K562 (cell line): ENCODE measurements around the gene ZEB2. TPM values are rescaled to one million over a fixed set of nuclear protein-coding genes. Genes with fewer than 3 reads are reported as not detected.

Experiments used
- BCOR ChIP-seq: fragments of 450-650 bp; IDR thresholded peaks from 2 replicates; pipeline ENCODE4 v1.6.1; 2016
- CBFA2T2 ChIP-seq: fragments of 450-650 bp; conservative IDR thresholded peaks from 2 replicates; pipeline ENCODE4 v1.6.1; 2017; ENCODE audit warnings: mild to moderate bottlenecking
- CBFA2T3 ChIP-seq: fragments of 450-650 bp; IDR thresholded peaks from 2 replicates; pipeline ENCODE4 v1.6.1; 2017
- DNMT1 ChIP-seq: fragments of 450-650 bp; IDR thresholded peaks from 2 replicates; pipeline ENCODE4 v1.6.1; 2016; ENCODE audit warnings: antibody characterized with exemption, mild to moderate bottlenecking
- FOXA1 ChIP-seq: fragments of 450-650 bp; IDR thresholded peaks from 2 replicates; pipeline ENCODE4 v1.6.1; 2016; ENCODE audit warnings: mild to moderate bottlenecking, borderline replicate concordance
- FOXK2 ChIP-seq, 2 experiments: fragments of 450-650 bp; IDR thresholded peaks in 1 of 2; conservative IDR thresholded peaks in 1 of 2; 2 replicates each; pipeline ENCODE4 v1.6.1; 2016; ENCODE audit warnings: low read depth in 2 of 2, mild to moderate bottlenecking in 1 of 2
- HNRNPUL1 ChIP-seq: fragments of 200-400 bp; formaldehyde crosslinking; IDR thresholded peaks from 2 replicates; pipeline ENCODE4 v1.6.1; 2017; ENCODE audit warnings: low read length
- KAT2B ChIP-seq: IDR thresholded peaks from one replicate; pipeline ENCODE4 v1.6.1; 2012; ENCODE audit warnings: low read depth, mild to moderate bottlenecking, control low read depth, inconsistent platforms, low read length, moderate library complexity
- KLF10 ChIP-seq: fragments of 250-450 bp; sonication (Bioruptor Pico); IDR thresholded peaks from 2 replicates; pipeline ENCODE4 v1.6.1; 2021; ENCODE audit warnings: matching md5 sums
- MAFF ChIP-seq: IDR thresholded peaks from 2 replicates; pipeline ENCODE4 v1.6.1; 2012; ENCODE audit warnings: low read length, improper control_type of control experiment
- MIER1 ChIP-seq: fragments of 450-650 bp; IDR thresholded peaks from 2 replicates; pipeline ENCODE4 v1.6.1; 2016; ENCODE audit warnings: antibody characterized with exemption, mild to moderate bottlenecking, low read depth
- MTA1 ChIP-seq: fragments of 450-650 bp; IDR thresholded peaks from 2 replicates; pipeline ENCODE4 v1.6.1; 2017; ENCODE audit warnings: borderline replicate concordance
- MTA3 ChIP-seq: fragments of 450-650 bp; formaldehyde crosslinking; IDR thresholded peaks from 2 replicates; pipeline ENCODE4 v1.6.1; 2017; ENCODE audit warnings: mild to moderate bottlenecking, borderline replicate concordance
- MYC ChIP-seq, 2 experiments: fragments of 250-450 bp in 1 of 2; sonication (Bioruptor Pico) in 1 of 2; IDR thresholded peaks; 2 replicates each; pipeline versions ENCODE4 v1.5.1 to v1.6.1; 2012 to 2021; ENCODE audit warnings: low read depth in 2 of 2, borderline replicate concordance in 1 of 2, improper control_type of control experiment in 1 of 2, low read length in 1 of 2, mild to moderate bottlenecking in 1 of 2, moderate library complexity in 1 of 2
- NCOA1 ChIP-seq: fragments of 450-650 bp; IDR thresholded peaks from 2 replicates; pipeline ENCODE4 v1.6.1; 2016; ENCODE audit warnings: low read depth
- RAD51 ChIP-seq: fragments of 450-650 bp; IDR thresholded peaks from 2 replicates; pipeline ENCODE4 v1.7.1; 2016; ENCODE audit warnings: low read depth, mild to moderate bottlenecking, borderline replicate concordance
- SMAD3 ChIP-seq: fragments of 450-650 bp; formaldehyde crosslinking; conservative IDR thresholded peaks from 2 replicates; pipeline ENCODE4 v1.4.0; 2020; ENCODE audit warnings: mild to moderate bottlenecking
- SMAD4 ChIP-seq: fragments of 250-450 bp; sonication (Bioruptor Pico); conservative IDR thresholded peaks from 2 replicates; pipeline ENCODE4 v1.8.0; 2021; ENCODE audit warnings: inconsistent platforms, mild to moderate bottlenecking, moderate library complexity
- SMARCB1 ChIP-seq: IDR thresholded peaks from 2 replicates; pipeline ENCODE4 v1.6.1; 2011; ENCODE audit warnings: improper control_type of control experiment, low read depth; ENCODE audit not compliant: insufficient read length
- SMARCE1 ChIP-seq: fragments of 450-650 bp; IDR thresholded peaks from 2 replicates; pipeline ENCODE4 v1.7.1; 2016; ENCODE audit warnings: mild to moderate bottlenecking
- TEAD2 ChIP-seq: fragments of 450-650 bp; IDR thresholded peaks from 2 replicates; pipeline ENCODE4 v1.6.1; 2016; ENCODE audit warnings: missing genetic modification characterization, control low read depth, missing compliant biosample characterization
- TOE1 ChIP-seq, 2 experiments: fragments of 450-650 bp in 1 of 2; sonication (generic) in 1 of 2; formaldehyde crosslinking in 1 of 2; IDR thresholded peaks; 2 replicates each; pipeline versions ENCODE4 v1.7.1 to v1.8.0; 2016 to 2022; ENCODE audit warnings: borderline replicate concordance in 2 of 2, mild to moderate bottlenecking in 2 of 2, antibody characterized with exemption in 1 of 2, inconsistent platforms in 1 of 2, low read depth in 1 of 2, missing genetic modification reagents in 1 of 2, moderate library complexity in 1 of 2
- ZBTB17 ChIP-seq: fragments of 450-650 bp; formaldehyde crosslinking; IDR thresholded peaks from 2 replicates; pipeline ENCODE4 v1.4.0; 2020; ENCODE audit warnings: mild to moderate bottlenecking
- ZEB2 ChIP-seq: fragments of 450-650 bp; IDR thresholded peaks from 2 replicates; pipeline ENCODE4 v1.6.1; 2016
- ZNF3 ChIP-seq: fragments of 250-450 bp; sonication (Bioruptor Pico); IDR thresholded peaks from 2 replicates; pipeline ENCODE4 v1.5.0; 2021; ENCODE audit warnings: mild to moderate bottlenecking, moderate library complexity
- polyA plus RNA-seq, 8 experiments: library from polyadenylated mRNA; depleted of rRNA in 4 of 8; stranded (reverse) in 5 of 8; unstranded in 3 of 8; fragments of >200 nt; fragmentation: Nextera tagmentation in 2 of 8; fragmentation: Illumina TruSeq in 1 of 8; extraction: Ambion mirVana in 2 of 8; extraction: Trizol in 1 of 8; gene quantifications; 2 replicates each; pipeline versions ENCODE4 v1.2.1 to v1.2.3, GENCODE V29; 2011 to 2014; ENCODE audit warnings: inconsistent platforms in 1 of 8, missing spikeins in 1 of 8
- total RNA-seq, 7 experiments: library from RNA; depleted of rRNA in 6 of 7; stranded (reverse); fragments of >200 nt in 6 of 7; fragmentation: Illumina TruSeq in 2 of 7; extraction: Trizol in 2 of 7; gene quantifications; 2 replicates each; pipeline versions ENCODE4 v1.2.1 to v1.2.3, GENCODE V29; 2011 to 2021; ENCODE audit warnings: low replicate concordance in 1 of 7
- TF ChIP-seq, protein P1 (sequence below): fragments of 250-450 bp; sonication (Bioruptor Pico); IDR thresholded peaks from 2 replicates; pipeline ENCODE4 v1.4.0; 2020; ENCODE audit warnings: mild to moderate bottlenecking
- TF ChIP-seq, protein P2 (sequence below): fragments of 250-450 bp; sonication (Bioruptor Pico); IDR thresholded peaks from 2 replicates; pipeline ENCODE4 v1.4.0; 2020; ENCODE audit warnings: borderline replicate concordance
- TF ChIP-seq, protein P3 (sequence below): fragments of 250-450 bp; sonication (Bioruptor Pico); IDR thresholded peaks from 2 replicates; pipeline ENCODE4 v1.9.0; 2021; ENCODE audit warnings: mild to moderate bottlenecking

ZEB2 gene
- total and polyA plus RNA-seq, 9 of the 15 experiments (the other 6 are each of a cell fraction or from before 2014, with no cell fraction given), result 15.1 to 113 (median 72.3) TPM

DNA sequence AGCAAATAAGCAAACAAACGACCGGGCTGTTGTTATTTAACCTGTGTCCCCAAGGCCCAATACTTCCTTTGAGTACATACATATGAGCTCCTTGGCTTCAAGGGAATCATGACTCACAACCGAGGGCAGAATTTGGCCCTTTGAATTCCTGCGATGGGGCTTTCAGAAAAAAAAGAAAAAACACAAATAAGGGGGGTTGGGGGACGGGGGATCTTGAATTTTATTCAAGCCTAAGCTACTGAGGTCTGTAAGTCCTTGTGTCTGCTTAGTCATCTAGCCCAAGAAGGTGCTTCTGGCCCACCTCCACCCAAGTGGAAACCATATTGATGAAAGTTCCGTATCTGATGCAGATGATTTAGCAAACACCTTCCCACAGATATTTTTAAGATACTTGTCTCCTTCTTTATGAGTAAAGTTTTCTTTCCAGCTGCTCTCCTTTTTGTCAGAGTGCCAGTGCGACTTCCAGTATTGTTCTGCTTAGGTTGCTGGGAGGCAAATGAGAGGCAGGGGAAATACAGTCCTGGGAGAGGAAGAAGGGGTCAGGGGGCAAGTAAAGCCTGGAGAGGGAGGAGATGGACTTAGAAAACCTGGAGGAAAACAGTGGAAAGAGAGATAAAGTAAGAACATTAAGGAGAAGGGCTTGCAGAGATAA is 169.6 kb downstream of the ZEB2 start (continued):
- TF ChIP-seq, protein P1, sequence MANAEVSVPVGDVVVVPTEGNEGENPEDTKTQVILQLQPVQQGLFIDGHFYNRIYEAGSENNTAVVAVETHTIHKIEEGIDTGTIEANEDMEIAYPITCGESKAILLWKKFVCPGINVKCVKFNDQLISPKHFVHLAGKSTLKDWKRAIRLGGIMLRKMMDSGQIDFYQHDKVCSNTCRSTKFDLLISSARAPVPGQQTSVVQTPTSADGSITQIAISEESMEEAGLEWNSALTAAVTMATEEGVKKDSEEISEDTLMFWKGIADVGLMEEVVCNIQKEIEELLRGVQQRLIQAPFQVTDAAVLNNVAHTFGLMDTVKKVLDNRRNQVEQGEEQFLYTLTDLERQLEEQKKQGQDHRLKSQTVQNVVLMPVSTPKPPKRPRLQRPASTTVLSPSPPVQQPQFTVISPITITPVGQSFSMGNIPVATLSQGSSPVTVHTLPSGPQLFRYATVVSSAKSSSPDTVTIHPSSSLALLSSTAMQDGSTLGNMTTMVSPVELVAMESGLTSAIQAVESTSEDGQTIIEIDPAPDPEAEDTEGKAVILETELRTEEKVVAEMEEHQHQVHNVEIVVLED, result no peak
- TF ChIP-seq CBFA2T2, result peak; percentile 48; the same call in 1 of the 2 replicates
- TF ChIP-seq ZBTB17, result no peak
- TF ChIP-seq ZNF3, result no peak
- TF ChIP-seq SMARCE1, result 0 out of 2 replicates have a peak, but pooled peaks have one; percentile 75
- TF ChIP-seq MTA3, result no peak
- no peak for TF ChIP-seq SMAD4 (CRISPR knock-in tag)
- TF ChIP-seq TEAD2 (tag), result no peak
- 0 out of 2 replicates have a peak, but pooled peaks have one; percentile 11 for TF ChIP-seq ZEB2
- TF ChIP-seq MAFF, result no peak
- no peak for TF ChIP-seq SMARCB1
- no peak for TF ChIP-seq NCOA1
- TF ChIP-seq RAD51, result no peak
- peak; percentile 44; the same call in 1 of the 2 replicates for TF ChIP-seq MYC (IDR thresholded peaks at IDR 0.05; ENCODE audit: low read depth, low read length)
- TF ChIP-seq MYC (CRISPR knock-in tag; IDR thresholded peaks at IDR 0.05; ENCODE audit: borderline replicate concordance, low read depth), result no peak
- peak; percentile 60; the same call in 1 of the 2 replicates for TF ChIP-seq MTA1
- TF ChIP-seq, protein P2, sequence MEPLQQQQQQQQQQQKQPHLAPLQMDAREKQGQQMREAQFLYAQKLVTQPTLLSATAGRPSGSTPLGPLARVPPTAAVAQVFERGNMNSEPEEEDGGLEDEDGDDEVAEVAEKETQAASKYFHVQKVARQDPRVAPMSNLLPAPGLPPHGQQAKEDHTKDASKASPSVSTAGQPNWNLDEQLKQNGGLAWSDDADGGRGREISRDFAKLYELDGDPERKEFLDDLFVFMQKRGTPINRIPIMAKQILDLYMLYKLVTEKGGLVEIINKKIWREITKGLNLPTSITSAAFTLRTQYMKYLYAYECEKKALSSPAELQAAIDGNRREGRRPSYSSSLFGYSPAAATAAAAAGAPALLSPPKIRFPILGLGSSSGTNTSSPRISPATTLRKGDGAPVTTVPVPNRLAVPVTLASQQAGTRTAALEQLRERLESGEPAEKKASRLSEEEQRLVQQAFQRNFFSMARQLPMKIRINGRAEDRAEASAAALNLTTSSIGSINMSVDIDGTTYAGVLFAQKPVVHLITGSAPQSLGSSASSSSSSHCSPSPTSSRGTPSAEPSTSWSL, result no peak
- TF ChIP-seq HNRNPUL1, result no peak
- no peak for TF ChIP-seq SMAD3 (CRISPR knock-in tag)
- no peak for TF ChIP-seq BCOR
- no peak for TF ChIP-seq KAT2B
- TF ChIP-seq FOXK2 (conservative IDR thresholded peaks at IDR 0.05 in 1 of 2, IDR thresholded peaks at IDR 0.05 in 1 of 2; ENCODE audit: low read depth in 2 of 2), result no peak
- TF ChIP-seq CBFA2T3, result peak; percentile 72
- no peak for TF ChIP-seq FOXA1
- no peak for TF ChIP-seq DNMT1
- no peak for TF ChIP-seq KLF10
- TF ChIP-seq TOE1 (IDR thresholded peaks at IDR 0.05; ENCODE audit: borderline replicate concordance), result 0 out of 2 replicates have a peak, but pooled peaks have one; percentile 24
- no peak for TF ChIP-seq TOE1 (CRISPR knock-in tag; IDR thresholded peaks at IDR 0.05; ENCODE audit: borderline replicate concordance, low read depth)
- TF ChIP-seq, protein P3, sequence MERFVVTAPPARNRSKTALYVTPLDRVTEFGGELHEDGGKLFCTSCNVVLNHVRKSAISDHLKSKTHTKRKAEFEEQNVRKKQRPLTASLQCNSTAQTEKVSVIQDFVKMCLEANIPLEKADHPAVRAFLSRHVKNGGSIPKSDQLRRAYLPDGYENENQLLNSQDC (CRISPR knock-in tag), result no peak
- 0 out of 2 replicates have a peak, but pooled peaks have one; percentile 51 for TF ChIP-seq MIER1
